Left lobe of liver (tissue), 2 donors: Measurements from ENCODE around the gene C19orf47. TPM values are rescaled to one million over a fixed set of nuclear protein-coding genes. Genes with fewer than 3 reads are reported as not detected.
"Not testable (repeated sequence)": the region's sequence is repeated elsewhere in the genome, so short reads cannot be mapped to it uniquely, and the experiment has no call there.

Source experiments
- ATAC-seq: fragments of 200-7000 bp; cut with Tn5 transposase; one replicate; pipeline ENCODE4 v1.9.1; 2020; ENCODE audit warnings: mild to moderate bottlenecking, moderate library complexity
- DNase-seq: peaks from one replicate; pipeline ENCODE4 v3.0.0-alpha.2; 2020; ENCODE audit warnings: low spot score
- total RNA-seq: library from RNA; stranded (reverse); gene quantifications from one replicate; pipeline ENCODE4 v1.2.1, GENCODE V29; 2021
- donor health status: DM: no; HTN: no; CAD: no; lungs with moderate emphysema.
- donor health status: DM: no; HTN: yes; CAD: no.

C19orf47 gene
- total RNA-seq, 1 donor from 2014 or later = 6.7 TPM

- DNase-seq = no peak
Observed at GRCh38 chr19:40377876-40378385, 29.7 kb upstream of the C19orf47 start.

GRCh38 chr19:40376286-40376862, 28.2 kb upstream of the C19orf47 start:
- ATAC-seq = no peak
- no peak for DNase-seq

More at GRCh38 chr19:40377876-40378385, 29.7 kb upstream of the C19orf47 start:
- no peak for ATAC-seq

GRCh38 chr19:40374084-40374483, 25.9 kb upstream of the C19orf47 start:
- DNase-seq (no peak), ATAC-seq (no peak)

- ATAC-seq (no peak), DNase-seq (no peak)
Observed at GRCh38 chr19:40371802-40372122, 23.6 kb upstream of the C19orf47 start.

- no peak for DNase-seq
- ATAC-seq = no peak
Observed at GRCh38 chr19:40370997-40371801, 23.0 kb upstream of the C19orf47 start.

- DNase-seq, ATAC-seq: not testable (repeated sequence)
Observed at GRCh38 chr19:40370253-40370652, 22.1 kb upstream of the C19orf47 start.

GRCh38 chr19:40369797-40370196, 21.6 kb upstream of the C19orf47 start:
- DNase-seq (no peak), ATAC-seq (no peak)

- ATAC-seq = no peak
- DNase-seq = no peak
Observed at GRCh38 chr19:40367577-40368434, 19.6 kb upstream of the C19orf47 start.

- no peak for DNase-seq
- ATAC-seq = no peak
Observed at GRCh38 chr19:40366697-40367561, 18.7 kb upstream of the C19orf47 start.

GRCh38 chr19:40365613-40366401, 17.6 kb upstream of the C19orf47 start:
- no peak for DNase-seq
- peak; percentile 55 for ATAC-seq

GRCh38 chr19:40365010-40365409, 16.8 kb upstream of the C19orf47 start:
- DNase-seq = no peak
- ATAC-seq = no peak

GRCh38 chr19:40363069-40363468, 14.9 kb upstream of the C19orf47 start:
- ATAC-seq (no peak), DNase-seq (no peak)

GRCh38 chr19:40362160-40362559, 14.0 kb upstream of the C19orf47 start:
- ATAC-seq = no peak

GRCh38 chr19:40360708-40361241, 12.6 kb upstream of the C19orf47 start:
- DNase-seq = no peak

More at GRCh38 chr19:40362160-40362559, 14.0 kb upstream of the C19orf47 start:
- DNase-seq = no peak

GRCh38 chr19:40360020-40360707, 12.0 kb upstream of the C19orf47 start:
- ATAC-seq (no peak), DNase-seq (no peak)

More at GRCh38 chr19:40360708-40361241, 12.6 kb upstream of the C19orf47 start:
- no peak for ATAC-seq

- ATAC-seq (peak; percentile 40), DNase-seq (no peak)
Observed at GRCh38 chr19:40358773-40359172, 10.6 kb upstream of the C19orf47 start.

- no peak for ATAC-seq
- DNase-seq = no peak
Observed at GRCh38 chr19:40357640-40358039, 9.4 kb upstream of the C19orf47 start.

GRCh38 chr19:40356681-40357595, 8.7 kb upstream of the C19orf47 start:
- ATAC-seq (no peak), DNase-seq (no peak)
